Neural progenitor cell (in vitro differentiated cells): ENCODE results near the gene GALK1. TPM values are rescaled to one million over a fixed set of nuclear protein-coding genes. Genes with fewer than 3 reads are reported as not detected.
A peak's percentile ranks its signal among the peaks of the same experiment; 100 is the strongest.

Experiments
- DNase-seq: peaks from one replicate; pipeline ENCODE4 v3.0.0-alpha.2; 2016; ENCODE audit warnings: low spot score
- H2AFZ ChIP-seq: fragments of 200-600 bp; sonication (generic); replicated peaks from 2 replicates; pipeline ENCODE4 v1.6.1; 2016; ENCODE audit warnings: antibody characterized with exemption
- H3F3A ChIP-seq: fragments of 200-600 bp; sonication (generic); 2 replicates; pipeline ENCODE4 v1.6.1; 2016; ENCODE audit warnings: antibody characterized with exemption, low read depth
- H3K27ac ChIP-seq: fragments of 200-600 bp; sonication (generic); 2 replicates; pipeline ENCODE4 v1.5.1; 2016; ENCODE audit warnings: mild to moderate bottlenecking
- H3K27me3 ChIP-seq: fragments of 200-600 bp; sonication (generic); 2 replicates; pipeline ENCODE4 v1.6.1; 2016; ENCODE audit warnings: mild to moderate bottlenecking, moderate library complexity
- H3K36me3 ChIP-seq: fragments of 200-600 bp; sonication (generic); 2 replicates; pipeline ENCODE4 v1.5.1; 2016
- H3K4me1 ChIP-seq: fragments of 200-600 bp; sonication (generic); 2 replicates; pipeline ENCODE4 v1.6.1; 2016; ENCODE audit warnings: mixed run types
- H3K4me2 ChIP-seq: fragments of 200-600 bp; sonication (generic); 2 replicates; pipeline ENCODE4 v1.6.1; 2016
- H3K4me3 ChIP-seq: fragments of 200-600 bp; sonication (generic); 2 replicates; pipeline ENCODE4 v1.5.1; 2016
- H3K79me2 ChIP-seq: fragments of 200-600 bp; sonication (generic); 2 replicates; pipeline ENCODE4 v1.6.1; 2016; ENCODE audit warnings: low read depth
- H3K9ac ChIP-seq: fragments of 200-600 bp; sonication (generic); 2 replicates; pipeline ENCODE4 v1.6.1; 2016
- H3K9me3 ChIP-seq: fragments of 200-600 bp; sonication (generic); 2 replicates; pipeline ENCODE4 v1.5.1; 2016; ENCODE audit warnings: low read depth
- H4K20me1 ChIP-seq: fragments of 200-600 bp; sonication (generic); 2 replicates; pipeline ENCODE4 v1.6.1; 2016; ENCODE audit warnings: low read depth
- H3K27ac Mint-ChIP-seq: 3 replicates; pipeline ENCODE4 v1.8.0; 2021; ENCODE audit warnings: mixed read lengths
- H3K27me3 Mint-ChIP-seq: 2 replicates; pipeline ENCODE4 v1.8.0; 2022; ENCODE audit warnings: low read depth, mild to moderate bottlenecking, inconsistent platforms, moderate library complexity, mixed read lengths; ENCODE audit not compliant: insufficient read depth
- H3K36me3 Mint-ChIP-seq: 3 replicates; pipeline ENCODE4 v1.8.0; 2021; ENCODE audit warnings: mixed read lengths
- H3K4me1 Mint-ChIP-seq: 3 replicates; pipeline ENCODE4 v1.8.0; 2021; ENCODE audit warnings: mixed read lengths
- H3K4me3 Mint-ChIP-seq: 3 replicates; pipeline ENCODE4 v1.8.0; 2021; ENCODE audit warnings: mild to moderate bottlenecking, moderate library complexity, mixed read lengths
- H3K9me3 Mint-ChIP-seq: 3 replicates; pipeline ENCODE4 v1.8.0; 2020; ENCODE audit warnings: mixed read lengths
- CTCF ChIP-seq: fragments of 200-600 bp; sonication (generic); IDR thresholded peaks from 2 replicates; pipeline ENCODE4 v1.5.1; 2017; ENCODE audit warnings: antibody characterized with exemption, mild to moderate bottlenecking
- EZH2 ChIP-seq: fragments of 200-600 bp; sonication (generic); IDR thresholded peaks from 2 replicates; pipeline ENCODE4 v1.6.1; 2017; ENCODE audit warnings: antibody characterized with exemption, mild to moderate bottlenecking, moderate library complexity
- EZH2phosphoT487 ChIP-seq: fragments of 200-600 bp; sonication (generic); IDR thresholded peaks from 2 replicates; pipeline ENCODE4 v1.6.1; 2017; ENCODE audit warnings: antibody characterized with exemption
- total RNA-seq: library from RNA; depleted of rRNA; stranded (reverse); fragments of >200 nt; gene quantifications from 2 replicates; pipeline ENCODE4 v1.2.3, GENCODE V29; 2015; ENCODE audit warnings: low replicate concordance

The GALK1 gene
- total RNA-seq, 1 donor from 2014 or later = 6.5 TPM

- Histone ChIP-seq H3K79me2 (peaks cover 31% of the 10 kb centered on the region), H2AFZ (no peak overlapping the region), H3K27ac (peak overlapping the region; percentile 61), H3K27me3 (no peaks in the 10 kb centered on the region), H3F3A (peaks cover 62% of the 10 kb centered on the region), H4K20me1 (peaks cover 48% of the 10 kb centered on the region), H3K4me3 (no peak overlapping the region), H3K36me3 (peaks cover 16% of the 10 kb centered on the region), H3K4me2 (no peak overlapping the region), H3K9me3 (no peaks in the 10 kb centered on the region), H3K4me1 (peaks cover 14% of the 10 kb centered on the region), H3K9ac (no peak overlapping the region)
- TF ChIP-seq CTCF = no peak
- TF ChIP-seq EZH2phosphoT487 = no peak
- no peak for TF ChIP-seq EZH2
- no peak overlapping the region for H3K27ac Mint-ChIP-seq
- H3K27me3 Mint-ChIP-seq = peaks cover 7% of the 10 kb centered on the region
- peaks cover 26% of the 10 kb centered on the region for H3K36me3 Mint-ChIP-seq
- DNase-seq = no peak
- H3K4me1 Mint-ChIP-seq = peaks cover 26% of the 10 kb centered on the region
- peak overlapping the region; percentile 46 for H3K4me3 Mint-ChIP-seq
- peaks cover under 1% of the 10 kb centered on the region for H3K9me3 Mint-ChIP-seq
Observed at GRCh38 chr17:75774471-75774990, 9.5 kb upstream of the GALK1 start.

GRCh38 chr17:75773808-75774470 lies 8.9 kb upstream of the GALK1 start:
- H3K36me3 Mint-ChIP-seq = peaks cover 26% of the 10 kb centered on the region
- H3F3A ChIP-seq = peaks cover 57% of the 10 kb centered on the region
- peaks cover 14% of the 10 kb centered on the region for H3K4me1 ChIP-seq
- no peaks in the 10 kb centered on the region for H3K9me3 ChIP-seq
- no peak overlapping the region for H3K4me3 ChIP-seq
- TF ChIP-seq CTCF (peak; percentile 15), EZH2phosphoT487 (no peak)
- H3K79me2 ChIP-seq = peaks cover 25% of the 10 kb centered on the region
- H3K4me1 Mint-ChIP-seq = peaks cover 25% of the 10 kb centered on the region
- H3K27me3 Mint-ChIP-seq = peaks cover 7% of the 10 kb centered on the region
- no peak overlapping the region for H3K9ac ChIP-seq
- H3K27ac Mint-ChIP-seq = no peak overlapping the region
- H3K4me2 ChIP-seq = no peak overlapping the region
- H3K36me3 ChIP-seq = peaks cover 16% of the 10 kb centered on the region
- DNase-seq = no peak
- no peaks in the 10 kb centered on the region for H3K27me3 ChIP-seq
- H3K9me3 Mint-ChIP-seq = no peaks in the 10 kb centered on the region
- H3K27ac ChIP-seq = no peak overlapping the region
- peaks cover 43% of the 10 kb centered on the region for H4K20me1 ChIP-seq
- peak overlapping the region; percentile 52 for H3K4me3 Mint-ChIP-seq
- no peak overlapping the region for H2AFZ ChIP-seq

DNA sequence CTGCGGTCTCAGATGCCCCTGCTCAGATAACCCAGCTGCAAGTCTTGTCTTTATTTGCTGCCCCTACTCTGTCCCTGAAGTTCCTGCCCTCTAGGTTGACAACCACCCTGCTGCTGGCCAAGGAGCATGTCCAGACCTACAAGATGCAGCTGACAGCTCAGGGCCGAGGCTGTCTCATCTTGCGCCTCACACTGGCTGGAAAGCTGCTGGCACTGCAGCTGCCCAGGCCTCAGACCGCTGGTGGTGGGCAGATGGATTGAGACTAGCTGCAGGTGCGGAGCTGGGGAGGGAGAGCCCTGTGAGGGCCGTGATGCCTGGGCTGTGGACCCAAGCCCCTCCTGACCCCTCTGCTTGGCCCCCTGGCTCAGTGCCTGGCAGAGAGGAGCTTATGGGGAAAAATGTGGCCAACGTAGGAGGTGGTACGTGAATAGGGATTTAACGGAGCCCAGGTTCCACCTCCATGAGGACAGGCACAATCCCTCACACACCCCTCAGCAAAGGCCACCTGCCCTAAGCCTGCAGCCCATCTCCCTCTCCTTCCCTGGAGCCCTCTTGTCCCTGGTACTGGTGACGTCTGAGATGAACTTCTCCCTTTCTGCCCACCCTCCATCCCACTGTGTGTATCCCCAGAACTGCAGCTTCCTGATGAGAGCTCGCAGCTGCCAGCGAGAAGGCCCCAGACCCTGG lies 8.3 kb upstream of the GALK1 start:
- Mint-ChIP-seq H3K36me3 (peaks cover 20% of the 10 kb centered on the region), H3K4me3 (peak overlapping the region; percentile 52), H3K27ac (no peak overlapping the region), H3K27me3 (peaks cover 3% of the 10 kb centered on the region), H3K4me1 (peaks cover 22% of the 10 kb centered on the region), H3K9me3 (no peaks in the 10 kb centered on the region)
- no peaks in the 10 kb centered on the region for H3K9me3 ChIP-seq
- no peak overlapping the region for H3K9ac ChIP-seq
- H3K4me3 ChIP-seq = no peak overlapping the region
- H4K20me1 ChIP-seq = peaks cover 36% of the 10 kb centered on the region
- no peaks in the 10 kb centered on the region for H3K27me3 ChIP-seq
- no peak overlapping the region for H3K27ac ChIP-seq
- peaks cover 18% of the 10 kb centered on the region for H3K79me2 ChIP-seq
- H3K4me1 ChIP-seq = peaks cover 14% of the 10 kb centered on the region
- DNase-seq = no peak
- peaks cover 50% of the 10 kb centered on the region for H3F3A ChIP-seq
- H3K36me3 ChIP-seq = peaks cover 12% of the 10 kb centered on the region
- TF ChIP-seq EZH2 (no peak), CTCF (no peak), EZH2phosphoT487 (no peak)
- no peak overlapping the region for H2AFZ ChIP-seq
- H3K4me2 ChIP-seq = no peak overlapping the region
